ENCODE measurements around the gene TREML2.

GRCh38 chr6:41229721-41230120 lies 28.8 kb upstream of the TREML2 start:
- no peak for TF ChIP-seq CTCF (IDR thresholded peaks at IDR 0.05; ENCODE audit: low read depth, low read length)
- no peak for TF ChIP-seq POLR2A (IDR thresholded peaks at IDR 0.05; ENCODE audit: extremely low read depth, insufficient read length)
- TF ChIP-seq MAX (IDR thresholded peaks at IDR 0.05; ENCODE audit: low read depth, low read length), result no peak

Measured in NB4 (cell line).